ENCODE results near the gene LEFTY2. TPM values are rescaled to one million over a fixed set of nuclear protein-coding genes. Genes with fewer than 3 reads are reported as not detected.
"Not testable (repeated sequence)": the region's sequence is repeated elsewhere in the genome, so short reads cannot be mapped to it uniquely, and the experiment has no call there.

The LEFTY2 gene
- total and polyA plus RNA-seq, 4 donors, result 4.6 to 6.0 (median 5.1) TPM

- 86 to 88% methylated on average over 7 of the region's 7 CpGs for WGBS, 2 donors
- intact Hi-C loops (cut with DNase I), result loop anchor here in 1 of 2 donors (5.0 kb wide), 1 partner anchor 107 kb away; no protein-coding TSS in a partner anchor
Observed at GRCh38 chr1:225944951-225945350, 3.9 kb upstream of the LEFTY2 start.

GRCh38 chr1:225944387-225944786 lies 3.4 kb upstream of the LEFTY2 start:
- no peaks in the 10 kb centered on the region for H3K9me3 ChIP-seq (ENCODE audit: control insufficient read depth, low read length)
- no peak overlapping the region for H3K4me3 ChIP-seq (ENCODE audit: low read length in 2 of 2)
- 89 to 90% methylated on average over 2 of the region's 2 CpGs for WGBS, 2 donors
- no peak overlapping the region for H3K27ac ChIP-seq (ENCODE audit: low read depth in 1 of 2, low read length in 2 of 2)
- intact Hi-C loops (cut with DNase I), result loop anchor here in 1 of 2 donors (5.0 kb wide), 1 partner anchor 108 kb away; no protein-coding TSS in a partner anchor
- no peaks in the 10 kb centered on the region for H3K27me3 ChIP-seq (ENCODE audit: control insufficient read depth in 1 of 2, insufficient read depth in 2 of 2, low read length in 1 of 2)
- H3K4me1 ChIP-seq (ENCODE audit: control insufficient read depth in 1 of 2, insufficient read depth in 2 of 2, low read length in 2 of 2), result no peaks in the 10 kb centered on the region
- no peaks in the 10 kb centered on the region for H3K36me3 ChIP-seq (ENCODE audit: control insufficient read depth in 1 of 2, insufficient read depth in 2 of 2, low read length in 1 of 2)
- DNase-seq, result peak in 1 of 2 donors; percentile 21
- no peak for ATAC-seq (ENCODE audit: low FRiP score)

More at GRCh38 chr1:225944951-225945350, 3.9 kb upstream of the LEFTY2 start:
- no peaks in the 10 kb centered on the region for H3K9me3 ChIP-seq (ENCODE audit: control insufficient read depth, low read length)
- H3K36me3 ChIP-seq (ENCODE audit: control insufficient read depth in 1 of 2, insufficient read depth in 2 of 2, low read length in 1 of 2), result no peaks in the 10 kb centered on the region
- H3K4me1 ChIP-seq (ENCODE audit: control insufficient read depth in 1 of 2, insufficient read depth in 2 of 2, low read length in 2 of 2), result no peaks in the 10 kb centered on the region
- H3K27ac ChIP-seq (ENCODE audit: low read depth in 1 of 2, low read length in 2 of 2), result no peak overlapping the region
- no peaks in the 10 kb centered on the region for H3K27me3 ChIP-seq (ENCODE audit: control insufficient read depth in 1 of 2, insufficient read depth in 2 of 2, low read length in 1 of 2)
- ATAC-seq (ENCODE audit: low FRiP score) (no peak), DNase-seq (peak in 1 of 2 donors; percentile 36)
- H3K4me3 ChIP-seq (ENCODE audit: low read length in 2 of 2), result no peak overlapping the region

- intact Hi-C loops (cut with DNase I), result loop anchor here in 1 of 2 donors (5.0 kb wide), 1 partner anchor 109 kb away; no protein-coding TSS in a partner anchor
- 69 to 71% methylated on average over 4 of the region's 4 CpGs for WGBS, 2 donors
- no peaks in the 10 kb centered on the region for H3K27me3 ChIP-seq (ENCODE audit: control insufficient read depth in 1 of 2, insufficient read depth in 2 of 2, low read length in 1 of 2)
- DNase-seq (peak in 1 of 2 donors; percentile 11), ATAC-seq (ENCODE audit: low FRiP score) (no peak)
- H3K9me3 ChIP-seq (ENCODE audit: control insufficient read depth, low read length), result no peaks in the 10 kb centered on the region
- no peak overlapping the region for H3K4me3 ChIP-seq (ENCODE audit: low read length in 2 of 2)
- no peaks in the 10 kb centered on the region for H3K36me3 ChIP-seq (ENCODE audit: control insufficient read depth in 1 of 2, insufficient read depth in 2 of 2, low read length in 1 of 2)
- H3K4me1 ChIP-seq (ENCODE audit: control insufficient read depth in 1 of 2, insufficient read depth in 2 of 2, low read length in 2 of 2), result no peaks in the 10 kb centered on the region
- no peak overlapping the region for H3K27ac ChIP-seq (ENCODE audit: low read depth in 1 of 2, low read length in 2 of 2)
Observed at GRCh38 chr1:225943582-225943981, 2.6 kb upstream of the LEFTY2 start.

DNA sequence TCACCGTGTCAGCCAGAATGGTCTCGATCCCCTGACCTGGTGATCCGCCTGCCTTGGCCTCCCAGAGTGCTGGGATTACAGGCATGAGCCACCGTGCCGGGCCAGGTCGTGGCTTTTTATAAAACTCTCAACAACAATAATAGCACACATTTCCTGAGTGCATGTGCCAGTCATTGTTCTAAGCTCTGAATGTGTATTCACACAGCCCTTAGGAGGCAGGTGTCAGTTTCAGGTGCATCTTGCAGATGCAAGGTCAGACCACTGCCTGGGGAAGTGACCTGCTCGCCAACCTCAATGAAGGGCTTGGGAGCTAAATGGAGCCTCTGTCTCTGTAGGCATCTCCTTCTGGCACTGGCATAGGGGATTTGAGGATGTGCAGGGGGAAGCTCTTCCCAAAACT lies 1.6 kb upstream of the LEFTY2 start:
- Histone ChIP-seq H3K36me3 (ENCODE audit: control insufficient read depth in 1 of 2, insufficient read depth in 2 of 2, low read length in 1 of 2) (no peaks in the 10 kb centered on the region), H3K9me3 (ENCODE audit: control insufficient read depth, low read length) (no peaks in the 10 kb centered on the region), H3K4me1 (ENCODE audit: control insufficient read depth in 1 of 2, insufficient read depth in 2 of 2, low read length in 2 of 2) (no peaks in the 10 kb centered on the region), H3K27me3 (ENCODE audit: control insufficient read depth in 1 of 2, insufficient read depth in 2 of 2, low read length in 1 of 2) (no peaks in the 10 kb centered on the region), H3K4me3 (ENCODE audit: low read length in 2 of 2) (no peak overlapping the region), H3K27ac (ENCODE audit: low read depth in 1 of 2, low read length in 2 of 2) (no peak overlapping the region)
- no peak for ATAC-seq (ENCODE audit: low FRiP score)
- intact Hi-C loops (cut with DNase I), result loop anchor here in 1 of 2 donors (5.0 kb wide), 1 partner anchor 110 kb away; no protein-coding TSS in a partner anchor
- DNase-seq, result peak in 1 of 2 donors; percentile 35
- WGBS, 2 donors, result 50 to 52% methylated on average over 7 of the region's 7 CpGs

- Histone ChIP-seq H3K27me3 (ENCODE audit: control insufficient read depth in 1 of 2, insufficient read depth in 2 of 2, low read length in 1 of 2) (no peaks in the 10 kb centered on the region), H3K4me1 (ENCODE audit: control insufficient read depth in 1 of 2, insufficient read depth in 2 of 2, low read length in 2 of 2) (no peaks in the 10 kb centered on the region), H3K36me3 (ENCODE audit: control insufficient read depth in 1 of 2, insufficient read depth in 2 of 2, low read length in 1 of 2) (no peaks in the 10 kb centered on the region), H3K27ac (ENCODE audit: low read depth in 1 of 2, low read length in 2 of 2) (no peak overlapping the region), H3K9me3 (ENCODE audit: control insufficient read depth, low read length) (no peaks in the 10 kb centered on the region), H3K4me3 (ENCODE audit: low read length in 2 of 2) (no peak overlapping the region)
- WGBS, 2 donors, result 4 to 25% methylated on average over 1 of the region's 1 CpG
- intact Hi-C loops (cut with DNase I), result loop anchor here in 1 of 2 donors (5.0 kb wide), 1 partner anchor 110 kb away; no protein-coding TSS in a partner anchor
- DNase-seq, result no peak
- ATAC-seq (ENCODE audit: low FRiP score), result no peak
Observed at GRCh38 chr1:225941942-225942222, 862 bp upstream of the LEFTY2 start.

DNA sequence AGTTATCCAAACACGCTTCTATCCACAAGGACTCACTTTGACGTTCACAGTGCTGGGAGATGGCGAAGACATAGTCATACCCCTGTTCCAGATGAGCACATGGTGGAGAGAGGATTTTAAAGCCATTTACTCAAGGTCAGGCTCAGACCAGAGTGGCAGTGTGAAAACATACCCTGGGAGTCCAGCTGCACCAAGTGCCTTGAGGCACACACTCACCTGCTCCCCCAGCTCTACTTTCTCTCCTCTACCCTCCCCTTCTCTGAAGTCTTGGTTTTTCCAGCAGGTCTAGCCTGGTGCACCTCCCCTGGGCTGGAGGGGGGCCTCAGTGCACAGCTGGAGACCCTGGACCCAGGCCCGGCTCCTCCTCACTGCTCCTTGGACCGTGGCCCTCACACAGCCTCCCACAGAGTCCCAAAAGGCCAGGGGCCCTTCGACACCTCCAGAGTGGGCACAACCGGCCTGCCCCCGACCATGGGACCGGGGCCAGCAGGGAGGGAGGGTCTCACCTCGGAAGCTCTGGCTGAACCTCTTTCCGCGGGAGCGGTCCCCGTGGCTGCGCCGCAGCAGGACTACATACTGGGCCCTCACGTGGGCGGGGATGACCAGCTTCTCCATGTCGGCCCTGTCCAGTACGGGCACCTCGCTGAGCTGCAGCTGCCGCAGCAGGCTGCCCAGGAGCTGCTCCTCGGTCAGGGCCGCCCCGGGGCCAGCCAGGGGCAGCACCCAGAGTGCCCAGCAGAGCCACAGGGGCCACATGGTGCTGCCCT lies 452 bp downstream of the LEFTY2 start:
- peak overlapping the region; percentile 13 to 67 for H3K27ac ChIP-seq (ENCODE audit: low read depth in 1 of 2, low read length in 2 of 2)
- H3K9me3 ChIP-seq (ENCODE audit: control insufficient read depth, low read length), result no peaks in the 10 kb centered on the region
- DNase-seq (peak in 1 of 2 donors; percentile 81), ATAC-seq (ENCODE audit: low FRiP score) (peak; percentile 44)
- no peaks in the 10 kb centered on the region for H3K36me3 ChIP-seq (ENCODE audit: control insufficient read depth in 1 of 2, insufficient read depth in 2 of 2, low read length in 1 of 2)
- H3K4me3 ChIP-seq (ENCODE audit: low read length in 2 of 2), result no peak overlapping the region
- no peaks in the 10 kb centered on the region for H3K27me3 ChIP-seq (ENCODE audit: control insufficient read depth in 1 of 2, insufficient read depth in 2 of 2, low read length in 1 of 2)
- WGBS, 2 donors, result 18 to 27% methylated on average over 23 to 25 of the region's 25 CpGs
- intact Hi-C loops (cut with DNase I), result loop anchor here in 1 of 2 donors (5.0 kb wide), 1 partner anchor 112 kb away; no protein-coding TSS in a partner anchor
- no peaks in the 10 kb centered on the region for H3K4me1 ChIP-seq (ENCODE audit: control insufficient read depth in 1 of 2, insufficient read depth in 2 of 2, low read length in 2 of 2)

DNA sequence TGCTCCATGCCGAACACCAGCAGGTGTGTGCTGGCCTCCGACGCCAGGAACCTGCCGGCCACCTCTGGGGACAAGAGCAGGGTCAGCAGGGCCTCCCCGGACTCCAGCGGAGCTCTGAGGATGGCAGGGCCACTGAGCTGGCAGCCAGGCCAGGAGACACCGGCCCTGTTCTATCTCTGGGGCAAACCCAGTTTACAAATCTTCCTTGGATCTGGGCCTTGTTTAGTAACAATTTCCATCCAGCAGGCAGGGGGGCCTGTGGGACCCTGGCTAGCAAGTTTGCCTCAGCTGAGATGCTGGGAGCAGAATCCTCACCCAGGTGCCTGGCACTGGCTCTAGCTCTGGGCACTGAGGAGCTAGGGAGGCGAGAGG lies 1.1 kb downstream of the LEFTY2 start:
- not testable (repeated sequence) for H3K27ac ChIP-seq (ENCODE audit: low read depth in 1 of 2, low read length in 2 of 2); ATAC-seq (ENCODE audit: low FRiP score); H3K36me3 ChIP-seq (ENCODE audit: control insufficient read depth in 1 of 2, insufficient read depth in 2 of 2, low read length in 1 of 2); H3K4me3 ChIP-seq (ENCODE audit: low read length in 2 of 2); H3K27me3 ChIP-seq (ENCODE audit: control insufficient read depth in 1 of 2, insufficient read depth in 2 of 2, low read length in 1 of 2); H3K9me3 ChIP-seq (ENCODE audit: control insufficient read depth, low read length); H3K4me1 ChIP-seq (ENCODE audit: control insufficient read depth in 1 of 2, insufficient read depth in 2 of 2, low read length in 2 of 2)
- peak in 1 of 2 donors; percentile 33 for DNase-seq
- 72 to 74% methylated on average over 8 of the region's 8 CpGs for WGBS, 2 donors
- intact Hi-C loops (cut with DNase I), result loop anchor here in 1 of 2 donors (5.0 kb wide), 1 partner anchor 112 kb away; no protein-coding TSS in a partner anchor

GRCh38 chr1:225939097-225939938 lies 1.7 kb downstream of the LEFTY2 start:
- H3K27me3 ChIP-seq (ENCODE audit: control insufficient read depth in 1 of 2, insufficient read depth in 2 of 2, low read length in 1 of 2); H3K9me3 ChIP-seq (ENCODE audit: control insufficient read depth, low read length); H3K4me1 ChIP-seq (ENCODE audit: control insufficient read depth in 1 of 2, insufficient read depth in 2 of 2, low read length in 2 of 2); intact Hi-C loops (cut with DNase I); H3K27ac ChIP-seq (ENCODE audit: low read depth in 1 of 2, low read length in 2 of 2); DNase-seq; H3K4me3 ChIP-seq (ENCODE audit: low read length in 2 of 2); ATAC-seq (ENCODE audit: low FRiP score); H3K36me3 ChIP-seq (ENCODE audit: control insufficient read depth in 1 of 2, insufficient read depth in 2 of 2, low read length in 1 of 2): not testable (repeated sequence)
- 58 to 69% methylated on average over 29 to 64 of the region's 69 CpGs for WGBS, 2 donors

Data from aorta (tissue), 5 donors.